Measurements from ENCODE around the gene RAPGEFL1. TPM values are rescaled to one million over a fixed set of nuclear protein-coding genes. Genes with fewer than 3 reads are reported as not detected.

RAPGEFL1 gene
- total and polyA plus RNA-seq, 10 of the 15 experiments (the other 5 are each of a cell fraction or from before 2014, with no cell fraction given): 0.13 to 3.2 (median 1.5) TPM

DNA sequence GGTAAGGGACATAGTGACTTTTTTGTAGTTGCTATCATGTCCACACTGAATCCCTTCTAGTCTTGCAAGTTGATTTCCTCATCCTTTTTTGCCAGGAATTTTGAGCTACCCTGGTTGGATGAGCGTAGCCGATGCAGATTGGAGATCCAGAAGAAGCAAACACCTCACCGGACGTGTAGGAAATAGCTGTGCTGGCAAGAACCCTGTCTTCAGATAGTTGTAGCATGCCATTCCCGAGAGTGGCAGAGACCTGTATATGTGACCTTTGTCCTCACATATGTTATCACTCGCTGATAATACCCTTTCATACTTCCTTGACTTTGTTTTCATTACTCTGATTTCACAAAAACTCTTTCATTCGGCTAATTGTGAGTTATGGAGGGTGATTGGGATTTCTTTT, 43.1 kb upstream of the RAPGEFL1 start (continued):
- TF ChIP-seq, protein P1, sequence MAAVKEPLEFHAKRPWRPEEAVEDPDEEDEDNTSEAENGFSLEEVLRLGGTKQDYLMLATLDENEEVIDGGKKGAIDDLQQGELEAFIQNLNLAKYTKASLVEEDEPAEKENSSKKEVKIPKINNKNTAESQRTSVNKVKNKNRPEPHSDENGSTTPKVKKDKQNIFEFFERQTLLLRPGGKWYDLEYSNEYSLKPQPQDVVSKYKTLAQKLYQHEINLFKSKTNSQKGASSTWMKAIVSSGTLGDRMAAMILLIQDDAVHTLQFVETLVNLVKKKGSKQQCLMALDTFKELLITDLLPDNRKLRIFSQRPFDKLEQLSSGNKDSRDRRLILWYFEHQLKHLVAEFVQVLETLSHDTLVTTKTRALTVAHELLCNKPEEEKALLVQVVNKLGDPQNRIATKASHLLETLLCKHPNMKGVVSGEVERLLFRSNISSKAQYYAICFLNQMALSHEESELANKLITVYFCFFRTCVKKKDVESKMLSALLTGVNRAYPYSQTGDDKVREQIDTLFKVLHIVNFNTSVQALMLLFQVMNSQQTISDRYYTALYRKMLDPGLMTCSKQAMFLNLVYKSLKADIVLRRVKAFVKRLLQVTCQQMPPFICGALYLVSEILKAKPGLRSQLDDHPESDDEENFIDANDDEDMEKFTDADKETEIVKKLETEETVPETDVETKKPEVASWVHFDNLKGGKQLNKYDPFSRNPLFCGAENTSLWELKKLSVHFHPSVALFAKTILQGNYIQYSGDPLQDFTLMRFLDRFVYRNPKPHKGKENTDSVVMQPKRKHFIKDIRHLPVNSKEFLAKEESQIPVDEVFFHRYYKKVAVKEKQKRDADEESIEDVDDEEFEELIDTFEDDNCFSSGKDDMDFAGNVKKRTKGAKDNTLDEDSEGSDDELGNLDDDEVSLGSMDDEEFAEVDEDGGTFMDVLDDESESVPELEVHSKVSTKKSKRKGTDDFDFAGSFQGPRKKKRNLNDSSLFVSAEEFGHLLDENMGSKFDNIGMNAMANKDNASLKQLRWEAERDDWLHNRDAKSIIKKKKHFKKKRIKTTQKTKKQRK (IDR thresholded peaks at IDR 0.05; ENCODE audit: low read depth, low read length): no peak
- TF ChIP-seq MTA3 (IDR thresholded peaks at IDR 0.05; ENCODE audit: borderline replicate concordance, low read length) (no peak), NFIC (IDR thresholded peaks at IDR 0.05; ENCODE audit: low read depth, low read length) (no peak), CBFB (IDR thresholded peaks at IDR 0.05; ENCODE audit: low read depth) (no peak)
- TF ChIP-seq, protein P2, sequence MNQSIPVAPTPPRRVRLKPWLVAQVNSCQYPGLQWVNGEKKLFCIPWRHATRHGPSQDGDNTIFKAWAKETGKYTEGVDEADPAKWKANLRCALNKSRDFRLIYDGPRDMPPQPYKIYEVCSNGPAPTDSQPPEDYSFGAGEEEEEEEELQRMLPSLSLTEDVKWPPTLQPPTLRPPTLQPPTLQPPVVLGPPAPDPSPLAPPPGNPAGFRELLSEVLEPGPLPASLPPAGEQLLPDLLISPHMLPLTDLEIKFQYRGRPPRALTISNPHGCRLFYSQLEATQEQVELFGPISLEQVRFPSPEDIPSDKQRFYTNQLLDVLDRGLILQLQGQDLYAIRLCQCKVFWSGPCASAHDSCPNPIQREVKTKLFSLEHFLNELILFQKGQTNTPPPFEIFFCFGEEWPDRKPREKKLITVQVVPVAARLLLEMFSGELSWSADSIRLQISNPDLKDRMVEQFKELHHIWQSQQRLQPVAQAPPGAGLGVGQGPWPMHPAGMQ (IDR thresholded peaks at IDR 0.05; ENCODE audit: borderline replicate concordance): no peak
- TF ChIP-seq, protein P3, sequence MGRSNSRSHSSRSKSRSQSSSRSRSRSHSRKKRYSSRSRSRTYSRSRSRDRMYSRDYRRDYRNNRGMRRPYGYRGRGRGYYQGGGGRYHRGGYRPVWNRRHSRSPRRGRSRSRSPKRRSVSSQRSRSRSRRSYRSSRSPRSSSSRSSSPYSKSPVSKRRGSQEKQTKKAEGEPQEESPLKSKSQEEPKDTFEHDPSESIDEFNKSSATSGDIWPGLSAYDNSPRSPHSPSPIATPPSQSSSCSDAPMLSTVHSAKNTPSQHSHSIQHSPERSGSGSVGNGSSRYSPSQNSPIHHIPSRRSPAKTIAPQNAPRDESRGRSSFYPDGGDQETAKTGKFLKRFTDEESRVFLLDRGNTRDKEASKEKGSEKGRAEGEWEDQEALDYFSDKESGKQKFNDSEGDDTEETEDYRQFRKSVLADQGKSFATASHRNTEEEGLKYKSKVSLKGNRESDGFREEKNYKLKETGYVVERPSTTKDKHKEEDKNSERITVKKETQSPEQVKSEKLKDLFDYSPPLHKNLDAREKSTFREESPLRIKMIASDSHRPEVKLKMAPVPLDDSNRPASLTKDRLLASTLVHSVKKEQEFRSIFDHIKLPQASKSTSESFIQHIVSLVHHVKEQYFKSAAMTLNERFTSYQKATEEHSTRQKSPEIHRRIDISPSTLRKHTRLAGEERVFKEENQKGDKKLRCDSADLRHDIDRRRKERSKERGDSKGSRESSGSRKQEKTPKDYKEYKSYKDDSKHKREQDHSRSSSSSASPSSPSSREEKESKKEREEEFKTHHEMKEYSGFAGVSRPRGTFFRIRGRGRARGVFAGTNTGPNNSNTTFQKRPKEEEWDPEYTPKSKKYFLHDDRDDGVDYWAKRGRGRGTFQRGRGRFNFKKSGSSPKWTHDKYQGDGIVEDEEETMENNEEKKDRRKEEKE (IDR thresholded peaks at IDR 0.05): no peak
